Esophagus muscularis mucosa (tissue), 4 donors: Measurements from ENCODE around the gene MBOAT2.

Experiments used
- CTCF ChIP-seq, 3 experiments: fragments of 200-600 bp in 2 of 3; fragments of 450-650 bp in 1 of 3; sonication (generic) in 2 of 3; IDR thresholded peaks; one replicate each; pipeline ENCODE4 v1.5.1; 2017 to 2019; ENCODE audit warnings: antibody characterized with exemption in 3 of 3, mild to moderate bottlenecking in 2 of 3, moderate library complexity in 1 of 3
- EP300 ChIP-seq: sonication (generic); formaldehyde crosslinking; IDR thresholded peaks from one replicate; pipeline ENCODE4 v1.6.1; 2017; ENCODE audit warnings: antibody characterized with exemption
- POLR2A ChIP-seq: fragments of 450-650 bp; IDR thresholded peaks from one replicate; pipeline ENCODE4 v1.6.1; 2017; ENCODE audit warnings: antibody characterized with exemption, moderate library complexity, mild to moderate bottlenecking, low read depth

DNA sequence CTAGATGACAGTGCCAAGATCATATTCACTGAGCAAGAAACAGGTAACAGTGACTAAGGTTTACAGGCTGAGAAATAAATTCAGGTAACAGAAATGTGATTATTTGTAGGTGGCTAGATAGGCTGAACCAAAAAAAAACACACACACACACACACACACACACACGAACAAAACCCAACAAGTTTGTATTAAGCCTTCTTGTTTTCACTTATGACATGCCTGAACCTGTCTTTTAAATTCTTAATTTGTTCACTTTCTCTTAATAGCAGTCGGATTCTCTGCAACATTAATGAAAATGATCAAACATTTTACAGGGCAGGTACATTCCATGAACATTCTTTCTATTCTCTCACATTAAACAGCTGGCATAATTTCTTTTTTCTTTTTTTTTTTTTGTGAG lies 147.3 kb downstream of the MBOAT2 start:
- TF ChIP-seq CTCF (IDR thresholded peaks at IDR 0.05) (no peak), POLR2A (no peak), EP300 (no peak)
